Upper lobe of left lung (tissue), 4 donors: ENCODE measurements around the gene RAP1GAP.

Experiments
- CTCF ChIP-seq, 6 experiments: fragments of 450-650 bp in 4 of 6; fragments of 200-600 bp in 2 of 6; sonication (generic) in 2 of 6; IDR thresholded peaks; one replicate each; pipeline ENCODE4 v1.5.1; 2016 to 2019; ENCODE audit warnings: antibody characterized with exemption in 6 of 6
- EP300 ChIP-seq, 4 donors: sonication (generic); formaldehyde crosslinking; IDR thresholded peaks; one replicate each; pipeline ENCODE4 v1.5.1; 2017; ENCODE audit warnings: antibody characterized with exemption in 4 of 4, control low read depth in 2 of 4

- TF ChIP-seq CTCF (IDR thresholded peaks at IDR 0.05) (no peak), EP300 (IDR thresholded peaks at IDR 0.05) (no peak)
Observed at GRCh38 chr1:21634806-21635535, 34.2 kb downstream of the RAP1GAP start.
